ENCODE results near the gene AREL1. TPM values are rescaled to one million over a fixed set of nuclear protein-coding genes. Genes with fewer than 3 reads are reported as not detected.
A peak's percentile ranks its signal among the peaks of the same experiment; 100 is the strongest.

AREL1 gene
- total RNA-seq, 4 donors from 2014 or later, result 18.0 to 44.2 (median 30.1) TPM

DNA sequence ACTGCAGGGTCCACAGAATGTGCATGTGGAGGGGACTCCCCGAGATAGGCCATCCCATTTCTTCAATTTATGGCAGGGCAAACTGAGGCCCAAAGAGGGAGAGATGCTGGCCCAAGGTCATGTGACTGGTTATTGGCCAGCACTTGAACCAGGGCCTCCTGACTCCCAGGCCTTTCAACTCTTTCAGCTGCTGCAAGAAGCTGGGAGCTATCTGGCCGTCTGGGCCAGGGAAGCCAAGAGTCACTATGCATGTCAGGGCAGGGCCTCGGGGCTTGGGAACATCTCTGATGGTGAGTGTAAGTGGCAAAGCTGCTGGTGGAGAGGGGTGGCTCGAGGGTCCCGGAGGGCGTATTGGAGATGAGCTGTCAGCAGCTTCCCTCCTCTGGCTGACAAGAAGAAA, 91.3 kb downstream of the AREL1 start:
- H3K9me3 ChIP-seq, result no peaks in the 10 kb centered on the region
- H3K4me3 ChIP-seq, result no peak overlapping the region
- no peak for DNase-seq (ENCODE audit: low spot score in 2 of 2)
- peaks cover 49% of the 10 kb centered on the region for H3K4me1 ChIP-seq
- WGBS, result 72% methylated on average over 6 of the region's 6 CpGs
- TF ChIP-seq POLR2A (IDR thresholded peaks at IDR 0.05) (no peak), EP300 (IDR thresholded peaks at IDR 0.05) (no peak), POLR2AphosphoS5 (IDR thresholded peaks at IDR 0.05) (no peak), CTCF (IDR thresholded peaks at IDR 0.05) (no peak)
- no peak overlapping the region for H3K27ac ChIP-seq
- H3K27me3 ChIP-seq, result no peaks in the 10 kb centered on the region
- H3K36me3 ChIP-seq, result no peaks in the 10 kb centered on the region

- no peak overlapping the region for H3K27ac ChIP-seq
- H3K4me1 ChIP-seq, result peaks cover 55% of the 10 kb centered on the region
- no peaks in the 10 kb centered on the region for H3K9me3 ChIP-seq
- no peak for TF ChIP-seq CTCF (IDR thresholded peaks at IDR 0.05)
- no peak for TF ChIP-seq POLR2A (IDR thresholded peaks at IDR 0.05)
- TF ChIP-seq POLR2AphosphoS5 (IDR thresholded peaks at IDR 0.05), result no peak
- TF ChIP-seq EP300 (IDR thresholded peaks at IDR 0.05), result no peak
- no peaks in the 10 kb centered on the region for H3K27me3 ChIP-seq
- no peak overlapping the region for H3K4me3 ChIP-seq
- 89% methylated on average over 3 of the region's 3 CpGs for WGBS
- no peaks in the 10 kb centered on the region for H3K36me3 ChIP-seq
- DNase-seq (ENCODE audit: low spot score in 2 of 2), result no peak
Observed at GRCh38 chr14:74620923-74621322, 92.0 kb downstream of the AREL1 start.

- H3K36me3 ChIP-seq, result no peaks in the 10 kb centered on the region
- H3K9me3 ChIP-seq, result no peaks in the 10 kb centered on the region
- no peaks in the 10 kb centered on the region for H3K27me3 ChIP-seq
- H3K27ac ChIP-seq, result peak overlapping the region; percentile 25
- DNase-seq (ENCODE audit: low spot score in 2 of 2), result no peak
- H3K4me3 ChIP-seq, result no peak overlapping the region
- peaks cover 59% of the 10 kb centered on the region for H3K4me1 ChIP-seq
- 80% methylated on average over 2 of the region's 2 CpGs for WGBS
- TF ChIP-seq POLR2A (IDR thresholded peaks at IDR 0.05) (no peak), POLR2AphosphoS5 (IDR thresholded peaks at IDR 0.05) (no peak), EP300 (IDR thresholded peaks at IDR 0.05) (no peak), CTCF (IDR thresholded peaks at IDR 0.05) (no peak)
Observed at GRCh38 chr14:74620497-74620921, 92.4 kb downstream of the AREL1 start.

DNA sequence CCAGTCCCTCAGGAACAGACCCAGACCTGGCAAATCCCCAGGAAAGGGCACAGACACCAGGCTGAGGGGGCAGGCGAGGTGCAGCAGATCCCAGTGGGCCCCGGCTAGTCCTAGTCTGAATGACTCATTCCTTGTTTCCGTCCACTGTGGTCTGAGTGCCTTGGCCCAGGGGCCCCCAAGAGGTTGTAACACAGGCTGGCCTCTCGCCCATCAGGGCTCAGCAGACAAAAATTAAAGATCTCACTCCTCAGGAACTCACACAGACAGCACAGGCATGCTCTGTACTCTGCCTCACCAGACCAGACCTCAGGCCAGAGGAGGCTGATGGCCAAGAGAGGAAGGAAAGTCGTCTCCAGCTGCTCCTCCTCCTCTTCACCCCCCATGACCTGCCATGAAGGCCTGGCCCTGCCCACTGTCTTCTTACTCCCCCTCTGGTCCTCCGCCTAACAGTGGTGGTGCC, 93.2 kb downstream of the AREL1 start:
- DNase-seq (ENCODE audit: low spot score in 2 of 2), result peak in 1 of 2 donors; percentile 87
- Histone ChIP-seq H3K9me3 (no peaks in the 10 kb centered on the region), H3K27me3 (no peaks in the 10 kb centered on the region), H3K27ac (peak overlapping the region; percentile 54), H3K36me3 (no peaks in the 10 kb centered on the region), H3K4me3 (no peak overlapping the region), H3K4me1 (peaks cover 66% of the 10 kb centered on the region)
- WGBS, result 42% methylated on average over 3 of the region's 6 CpGs
- TF ChIP-seq POLR2AphosphoS5 (IDR thresholded peaks at IDR 0.05) (no peak), CTCF (IDR thresholded peaks at IDR 0.05) (no peak), EP300 (IDR thresholded peaks at IDR 0.05) (no peak), POLR2A (IDR thresholded peaks at IDR 0.05) (no peak)

- WGBS, result 75% methylated on average over 9 of the region's 10 CpGs
- TF ChIP-seq POLR2A (IDR thresholded peaks at IDR 0.05) (no peak), POLR2AphosphoS5 (IDR thresholded peaks at IDR 0.05) (no peak), CTCF (IDR thresholded peaks at IDR 0.05) (no peak), EP300 (IDR thresholded peaks at IDR 0.05) (no peak)
- Histone ChIP-seq H3K9me3 (no peaks in the 10 kb centered on the region), H3K27me3 (no peaks in the 10 kb centered on the region), H3K27ac (no peak overlapping the region), H3K4me1 (peaks cover 73% of the 10 kb centered on the region), H3K36me3 (no peaks in the 10 kb centered on the region), H3K4me3 (no peak overlapping the region)
- DNase-seq (ENCODE audit: low spot score in 2 of 2), result no peak
Observed at GRCh38 chr14:74618078-74618952, 94.6 kb downstream of the AREL1 start.

All from suprapubic skin (tissue), 4 donors.